Measurements from ENCODE around the gene BBX.

DNA sequence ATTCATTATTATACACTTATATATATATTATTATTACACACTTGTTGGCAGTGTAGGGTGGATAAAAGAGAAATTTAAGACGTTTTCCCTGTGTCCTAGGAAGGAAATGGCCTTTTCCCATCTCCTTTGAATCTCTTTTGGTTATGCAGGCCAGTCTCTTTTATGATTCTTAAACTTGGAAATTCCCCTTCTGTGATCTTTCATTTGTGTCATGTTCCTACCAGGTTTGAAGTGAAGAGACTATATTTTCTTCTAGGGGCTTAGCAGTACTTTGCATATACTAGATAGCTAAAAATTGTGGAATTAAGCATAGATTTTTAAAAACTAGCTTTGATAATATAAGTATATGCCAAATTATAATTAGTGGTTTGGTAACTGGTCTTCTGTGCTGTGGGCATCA is 58.5 kb downstream of the BBX start:
- TF ChIP-seq EZH2 (IDR thresholded peaks at IDR 0.05; ENCODE audit: borderline replicate concordance, low read depth, low read length, severe bottlenecking): no peak
- TF ChIP-seq, protein P1, sequence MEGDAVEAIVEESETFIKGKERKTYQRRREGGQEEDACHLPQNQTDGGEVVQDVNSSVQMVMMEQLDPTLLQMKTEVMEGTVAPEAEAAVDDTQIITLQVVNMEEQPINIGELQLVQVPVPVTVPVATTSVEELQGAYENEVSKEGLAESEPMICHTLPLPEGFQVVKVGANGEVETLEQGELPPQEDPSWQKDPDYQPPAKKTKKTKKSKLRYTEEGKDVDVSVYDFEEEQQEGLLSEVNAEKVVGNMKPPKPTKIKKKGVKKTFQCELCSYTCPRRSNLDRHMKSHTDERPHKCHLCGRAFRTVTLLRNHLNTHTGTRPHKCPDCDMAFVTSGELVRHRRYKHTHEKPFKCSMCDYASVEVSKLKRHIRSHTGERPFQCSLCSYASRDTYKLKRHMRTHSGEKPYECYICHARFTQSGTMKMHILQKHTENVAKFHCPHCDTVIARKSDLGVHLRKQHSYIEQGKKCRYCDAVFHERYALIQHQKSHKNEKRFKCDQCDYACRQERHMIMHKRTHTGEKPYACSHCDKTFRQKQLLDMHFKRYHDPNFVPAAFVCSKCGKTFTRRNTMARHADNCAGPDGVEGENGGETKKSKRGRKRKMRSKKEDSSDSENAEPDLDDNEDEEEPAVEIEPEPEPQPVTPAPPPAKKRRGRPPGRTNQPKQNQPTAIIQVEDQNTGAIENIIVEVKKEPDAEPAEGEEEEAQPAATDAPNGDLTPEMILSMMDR (IDR thresholded peaks at IDR 0.05; ENCODE audit: borderline replicate concordance, extremely low read depth, low read length, poor library complexity, severe bottlenecking): no peak

Measured in DND-41 (cell line).